HG02884 (cell line): ENCODE measurements around the gene ZNF527.
A peak's percentile ranks its signal among the peaks of the same experiment; 100 is the strongest.
"Not testable (repeated sequence)": the region's sequence is repeated elsewhere in the genome, so short reads cannot be mapped to it uniquely, and the experiment has no call there.

Source experiments
- ATAC-seq: cut with Tn5 transposase; IDR thresholded peaks from one replicate; pipeline ENCODE4 v1.9.1; 2021; ENCODE audit warnings: mild to moderate bottlenecking, moderate library complexity; ENCODE audit not compliant: unreplicated experiment

The ZNF527 gene

GRCh38 chr19:37370880-37371661, at the start of gene ZNF527:
ZNF527 (plus strand) TSS chr19:37371099; CDS start chr19:37374199, 3,100 bp downstream.
- ATAC-seq, result peak; percentile 96

- no peak for ATAC-seq
These were observed 41.2 kb upstream of the ZNF527 start for GRCh38 chr19:37329686-37330085.

- no peak for ATAC-seq
These were observed 38.1 kb upstream of the ZNF527 start for GRCh38 chr19:37332839-37333238.

GRCh38 chr19:37333457-37333856, 37.4 kb upstream of the ZNF527 start:
- no peak for ATAC-seq

GRCh38 chr19:37334179-37335071, 36.5 kb upstream of the ZNF527 start:
- ATAC-seq, result no peak

GRCh38 chr19:37342753-37343152, 28.1 kb upstream of the ZNF527 start:
- no peak for ATAC-seq

- no peak for ATAC-seq
These were observed 24.8 kb upstream of the ZNF527 start for GRCh38 chr19:37346091-37346490.

- ATAC-seq, result no peak
These were observed 22.8 kb upstream of the ZNF527 start for GRCh38 chr19:37348060-37348459.

GRCh38 chr19:37353968-37354367, 16.9 kb upstream of the ZNF527 start:
- ATAC-seq, result no peak

GRCh38 chr19:37355901-37356300, 15.0 kb upstream of the ZNF527 start:
- ATAC-seq, result no peak

GRCh38 chr19:37361994-37362393, 8.9 kb upstream of the ZNF527 start:
- no peak for ATAC-seq

GRCh38 chr19:37362733-37363132, 8.2 kb upstream of the ZNF527 start:
- ATAC-seq, result no peak

GRCh38 chr19:37370386-37370879, 466 bp upstream of the ZNF527 start:
- peak; percentile 28 for ATAC-seq

GRCh38 chr19:37389234-37389633, 18.3 kb downstream of the ZNF527 start:
- ATAC-seq, result no peak

GRCh38 chr19:37391399-37391798, 20.5 kb downstream of the ZNF527 start:
- ATAC-seq, result not testable (repeated sequence)

GRCh38 chr19:37401078-37401477, 30.2 kb downstream of the ZNF527 start:
- no peak for ATAC-seq

GRCh38 chr19:37403403-37403802, 32.5 kb downstream of the ZNF527 start:
- ATAC-seq, result no peak

GRCh38 chr19:37406140-37406846, 35.4 kb downstream of the ZNF527 start:
- ATAC-seq, result not testable (repeated sequence)

- no peak for ATAC-seq
These were observed 41.8 kb downstream of the ZNF527 start for GRCh38 chr19:37412700-37413099.

GRCh38 chr19:37413313-37414084, 42.6 kb downstream of the ZNF527 start:
- no peak for ATAC-seq
